ENCODE measurements around the gene ERG. TPM values are rescaled to one million over a fixed set of nuclear protein-coding genes. Genes with fewer than 3 reads are reported as not detected.

Gene ERG
- polyA plus RNA-seq, 1 donor from 2014 or later: not detected

- no peaks in the 10 kb centered on the region for H4K20me1 ChIP-seq (ENCODE audit: insufficient read depth)
These were observed 149.0 kb downstream of the ERG start for GRCh38 chr21:38349111-38349746.

DNA sequence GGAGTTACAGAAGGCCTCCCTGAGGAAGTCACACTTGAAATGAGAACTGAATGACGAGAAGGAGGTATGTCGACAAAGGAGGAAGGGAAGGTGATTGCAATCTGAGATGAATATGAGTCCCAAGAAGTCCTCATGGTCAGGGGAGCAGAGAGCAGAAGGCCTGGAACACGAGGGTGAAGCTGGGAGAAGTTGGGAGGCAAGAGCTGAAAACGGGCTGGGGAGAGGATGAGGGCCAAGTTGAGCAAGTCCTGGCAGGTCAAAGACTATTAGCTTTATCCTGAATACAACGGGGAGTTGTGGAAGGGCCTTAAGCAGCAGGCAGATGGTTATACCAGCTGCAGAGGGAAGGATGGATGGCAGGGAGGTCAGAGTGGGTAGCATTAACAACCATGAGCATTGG, 152.0 kb downstream of the ERG start:
- no peaks in the 10 kb centered on the region for H3K9me2 ChIP-seq (ENCODE audit: insufficient read depth, low read length)
- no peaks in the 10 kb centered on the region for H3K79me2 ChIP-seq (replicated peaks; ENCODE audit: insufficient read depth, low read length)
- no peaks in the 10 kb centered on the region for H3F3A ChIP-seq (ENCODE audit: insufficient read depth, low read length, poor library complexity, severe bottlenecking)
- no peak overlapping the region for H3K27ac ChIP-seq (ENCODE audit: low read length)
- no peaks in the 10 kb centered on the region for H3K27me3 ChIP-seq (ENCODE audit: insufficient read depth, low read depth, low read length)
- H3K36me3 ChIP-seq (ENCODE audit: insufficient read depth, low read length): no peaks in the 10 kb centered on the region
- no peak overlapping the region for H3K4me2 ChIP-seq (ENCODE audit: low read length)
- H4K20me1 ChIP-seq (ENCODE audit: insufficient read depth): no peaks in the 10 kb centered on the region
- H3K9ac ChIP-seq (ENCODE audit: low read length): no peak overlapping the region
- no peak overlapping the region for H3K4me3 ChIP-seq (ENCODE audit: low read length)
- H3K9me3 ChIP-seq (ENCODE audit: low read length): no peaks in the 10 kb centered on the region
- no peak overlapping the region for H2AFZ ChIP-seq (ENCODE audit: low read depth, low read length)
- no peak for TF ChIP-seq REST (IDR thresholded peaks at IDR 0.05; ENCODE audit: borderline replicate concordance)
- no peak for TF ChIP-seq POLR2AphosphoS5 (IDR thresholded peaks at IDR 0.05)

More at GRCh38 chr21:38349111-38349746, 149.0 kb downstream of the ERG start:
- Histone ChIP-seq H3K9ac (ENCODE audit: low read length) (no peak overlapping the region), H3F3A (ENCODE audit: insufficient read depth, low read length, poor library complexity, severe bottlenecking) (no peaks in the 10 kb centered on the region), H3K79me2 (replicated peaks; ENCODE audit: insufficient read depth, low read length) (no peaks in the 10 kb centered on the region), H3K4me3 (ENCODE audit: low read length) (no peak overlapping the region), H3K9me2 (ENCODE audit: insufficient read depth, low read length) (no peaks in the 10 kb centered on the region), H3K27me3 (ENCODE audit: insufficient read depth, low read depth, low read length) (no peaks in the 10 kb centered on the region), H2AFZ (ENCODE audit: low read depth, low read length) (no peak overlapping the region), H3K4me2 (ENCODE audit: low read length) (no peak overlapping the region), H3K27ac (ENCODE audit: low read length) (no peak overlapping the region), H3K36me3 (ENCODE audit: insufficient read depth, low read length) (no peaks in the 10 kb centered on the region), H3K9me3 (ENCODE audit: low read length) (no peaks in the 10 kb centered on the region)
- TF ChIP-seq EZH2 (IDR thresholded peaks at IDR 0.05; ENCODE audit: borderline replicate concordance, insufficient read depth, low read length, poor library complexity, severe bottlenecking) (no peak), EP300 (conservative IDR thresholded peaks at IDR 0.05; ENCODE audit: poor library complexity, severe bottlenecking) (no peak), RAD21 (conservative IDR thresholded peaks at IDR 0.05) (no peak), TAF1 (IDR thresholded peaks at IDR 0.05; ENCODE audit: low read depth) (no peak), MXI1 (conservative IDR thresholded peaks at IDR 0.05; ENCODE audit: poor library complexity, severe bottlenecking) (no peak), POLR2AphosphoS5 (IDR thresholded peaks at IDR 0.05) (no peak), SMC3 (conservative IDR thresholded peaks at IDR 0.05; ENCODE audit: poor library complexity) (no peak), REST (IDR thresholded peaks at IDR 0.05; ENCODE audit: borderline replicate concordance) (no peak), CTCF (IDR thresholded peaks at IDR 0.05; ENCODE audit: poor library complexity, severe bottlenecking) (no peak)
